ENCODE data around the gene ROR2. TPM values are rescaled to one million over a fixed set of nuclear protein-coding genes. Genes with fewer than 3 reads are reported as not detected.
"Not testable (repeated sequence)": the region's sequence is repeated elsewhere in the genome, so short reads cannot be mapped to it uniquely, and the experiment has no call there.

ROR2 gene
- total RNA-seq, 2 donors from 2014 or later: 24.7 to 28.4 TPM

GRCh38 chr9:91659529-91660495, 290.2 kb downstream of the ROR2 start:
- DNase-seq (ENCODE audit: low spot score): peak; percentile 20
- intact Hi-C loops (cut with DNase I): no loop called here

- peak; percentile 54 for DNase-seq (ENCODE audit: low spot score)
- intact Hi-C loops (cut with DNase I): no loop called here
These were observed 291.4 kb downstream of the ROR2 start for GRCh38 chr9:91658513-91659105.

GRCh38 chr9:91657501-91657900, 292.5 kb downstream of the ROR2 start:
- intact Hi-C loops (cut with DNase I): no loop called here

GRCh38 chr9:91655658-91656057, 294.4 kb downstream of the ROR2 start:
- intact Hi-C loops (cut with DNase I): no loop called here
- DNase-seq (ENCODE audit: low spot score): no peak

More at GRCh38 chr9:91657501-91657900, 292.5 kb downstream of the ROR2 start:
- DNase-seq (ENCODE audit: low spot score): peak; percentile 69

- intact Hi-C loops (cut with DNase I): no loop called here
These were observed 294.8 kb downstream of the ROR2 start for GRCh38 chr9:91655215-91655614.

DNA sequence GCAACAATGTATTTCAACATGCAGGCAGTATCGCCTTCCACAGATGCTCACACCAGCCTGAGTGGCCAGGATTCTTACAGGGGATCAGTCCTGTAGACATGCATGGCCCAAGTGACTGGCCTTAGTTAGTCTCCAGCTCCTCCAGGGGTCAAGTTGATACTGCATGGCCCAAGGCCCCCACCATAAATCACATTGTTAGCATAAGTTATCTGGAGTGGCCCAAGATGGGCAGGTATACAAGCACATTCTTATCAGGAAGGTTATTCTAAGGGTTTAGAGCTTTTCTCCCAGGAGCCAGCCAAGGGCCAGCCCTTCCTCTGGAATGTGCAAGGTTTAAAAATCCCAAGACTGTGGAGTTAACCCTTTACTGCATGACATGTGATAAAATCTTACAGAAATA, 295.5 kb downstream of the ROR2 start:
- DNase-seq (ENCODE audit: low spot score): no peak
- intact Hi-C loops (cut with DNase I): no loop called here

More at GRCh38 chr9:91655215-91655614, 294.8 kb downstream of the ROR2 start:
- no peak for DNase-seq (ENCODE audit: low spot score)

DNA sequence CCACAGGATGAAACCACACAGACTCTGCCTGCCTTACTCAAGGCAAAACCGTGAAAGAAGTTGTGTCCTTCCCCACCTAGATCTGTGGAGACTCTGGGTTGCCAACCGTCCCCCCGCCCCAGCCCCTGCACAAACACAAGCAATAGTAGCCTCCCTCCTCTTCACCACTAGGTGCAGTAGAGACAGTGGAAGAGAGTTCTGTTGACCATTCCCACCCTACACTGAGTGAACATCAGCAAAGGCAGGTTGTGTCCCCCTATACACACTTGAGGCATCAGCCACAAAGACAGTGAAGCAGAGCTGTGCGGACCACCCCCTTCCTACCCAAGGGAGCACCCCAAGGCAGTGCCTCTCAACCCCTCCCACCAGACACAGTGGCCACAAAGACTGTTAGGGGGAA, 302.7 kb downstream of the ROR2 start:
- intact Hi-C loops (cut with DNase I): no loop called here
- DNase-seq (ENCODE audit: low spot score): no peak

DNA sequence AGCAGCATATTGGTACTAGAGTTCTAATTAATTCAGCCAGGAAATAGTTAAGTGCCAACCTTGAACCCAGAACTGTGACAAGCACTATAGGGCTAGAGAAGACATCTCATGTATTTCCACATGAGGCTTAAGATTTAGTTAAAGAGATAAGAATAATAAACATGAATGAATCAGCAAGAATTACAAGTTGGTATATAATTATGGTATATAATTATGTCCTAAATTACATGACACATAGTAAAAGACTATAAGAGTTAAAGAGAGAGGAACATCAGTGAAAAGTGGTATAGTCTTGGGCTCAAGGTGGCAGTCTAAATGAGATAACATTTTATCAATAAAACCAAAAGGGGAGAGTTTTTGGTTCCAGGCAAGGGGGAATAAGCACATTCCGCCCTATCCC, 303.3 kb downstream of the ROR2 start:
- intact Hi-C loops (cut with DNase I): no loop called here
- no peak for DNase-seq (ENCODE audit: low spot score)

DNA sequence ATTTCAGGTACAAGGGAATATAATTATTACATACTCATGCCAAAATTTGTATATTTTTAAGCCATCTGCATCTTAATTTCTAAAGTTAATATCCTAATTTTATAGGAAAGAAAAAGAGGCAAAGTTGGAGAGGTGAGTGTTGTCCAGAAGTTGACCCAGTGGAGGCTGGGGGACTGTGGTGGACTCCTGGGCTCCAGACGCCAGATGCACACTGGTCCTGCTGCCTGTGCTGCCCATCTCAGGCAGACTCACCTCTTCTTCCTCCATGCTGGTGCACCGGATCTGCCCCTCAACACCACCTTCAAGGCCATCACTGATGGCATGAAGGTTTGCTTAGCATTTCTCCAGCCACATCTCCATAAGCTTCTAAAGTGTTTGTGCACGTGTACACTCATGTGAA, 305.6 kb downstream of the ROR2 start:
- intact Hi-C loops (cut with DNase I): no loop called here
- no peak for DNase-seq (ENCODE audit: low spot score)

- intact Hi-C loops (cut with DNase I): no loop called here
- DNase-seq (ENCODE audit: low spot score): no peak
These were observed 306.4 kb downstream of the ROR2 start for GRCh38 chr9:91643481-91644077.

DNA sequence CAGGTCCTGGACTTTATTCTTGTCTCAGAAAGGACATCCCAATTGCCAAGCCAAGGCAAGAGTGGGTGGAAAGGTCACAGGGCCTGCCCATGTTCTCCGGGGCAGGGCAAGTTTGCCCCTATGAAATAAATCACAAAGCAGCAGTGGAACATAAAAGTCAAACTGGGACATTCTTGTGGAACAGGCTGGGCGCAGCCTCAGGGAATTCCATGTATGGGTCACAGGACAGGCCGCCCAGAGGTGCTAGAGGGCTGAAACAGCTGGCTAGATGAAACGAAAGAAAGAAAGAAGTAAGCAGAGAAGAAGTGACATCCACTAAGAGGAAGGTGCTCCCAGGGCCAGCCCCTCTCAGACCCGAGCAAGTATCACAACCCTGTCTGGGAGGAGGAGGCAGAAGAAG, 307.3 kb downstream of the ROR2 start:
- DNase-seq (ENCODE audit: low spot score): no peak
- intact Hi-C loops (cut with DNase I): no loop called here

GRCh38 chr9:91640428-91640827, 309.6 kb downstream of the ROR2 start:
- DNase-seq (ENCODE audit: low spot score): no peak
- intact Hi-C loops (cut with DNase I): no loop called here

GRCh38 chr9:91639054-91639453, 311.0 kb downstream of the ROR2 start:
- DNase-seq (ENCODE audit: low spot score): no peak
- intact Hi-C loops (cut with DNase I): no loop called here

DNA sequence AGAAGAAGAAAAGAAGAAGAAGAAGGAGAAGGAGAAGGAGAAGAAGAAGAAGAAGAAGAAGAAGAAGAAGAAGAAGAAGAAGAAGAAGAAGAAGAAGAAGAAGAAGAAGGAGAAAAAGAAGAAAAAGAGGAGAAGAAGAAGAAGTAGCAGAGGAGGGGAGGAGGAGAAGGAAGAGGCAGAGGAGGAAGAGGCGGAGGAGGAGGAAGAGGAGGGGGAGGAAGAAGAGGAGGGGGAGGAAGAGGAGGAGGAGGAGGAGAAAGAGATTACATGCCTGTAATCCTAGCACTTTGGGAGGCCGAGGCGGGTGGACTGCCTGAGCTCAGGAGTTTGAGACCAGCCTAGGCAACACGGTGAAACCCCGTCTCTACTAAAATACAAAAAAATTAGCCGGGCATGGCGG, 315.2 kb downstream of the ROR2 start:
- intact Hi-C loops (cut with DNase I): loop anchor here in 1 of 2 donors (5.0 kb wide), 1 partner anchor 1848 kb away; no protein-coding TSS in a partner anchor

DNA sequence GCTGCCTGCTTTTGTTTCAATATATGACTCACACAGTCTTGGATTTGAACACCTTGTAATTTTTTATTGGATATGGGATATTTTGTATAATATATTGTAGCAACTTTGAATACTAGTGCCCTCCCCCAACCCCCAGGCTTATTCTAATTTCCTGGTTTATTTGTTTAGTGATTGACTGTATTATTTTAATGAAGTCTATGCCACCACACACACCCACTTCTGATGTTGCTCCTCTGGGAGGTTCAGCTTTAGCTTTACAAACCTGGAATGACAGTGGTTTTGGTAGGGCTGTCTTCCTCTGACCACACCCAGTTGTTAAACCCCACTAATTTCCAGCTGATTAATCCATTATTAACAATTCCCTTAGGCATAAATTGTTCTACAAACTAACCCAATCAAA, 320.3 kb downstream of the ROR2 start:
- no peak for DNase-seq (ENCODE audit: low spot score)
- intact Hi-C loops (cut with DNase I): loop anchor here in 1 of 2 donors (5.0 kb wide), 1 partner anchor 1842 kb away; no protein-coding TSS in a partner anchor

More for the DNA sequence above, 315.2 kb downstream of the ROR2 start:
- not testable (repeated sequence) for DNase-seq (ENCODE audit: low spot score)

DNA sequence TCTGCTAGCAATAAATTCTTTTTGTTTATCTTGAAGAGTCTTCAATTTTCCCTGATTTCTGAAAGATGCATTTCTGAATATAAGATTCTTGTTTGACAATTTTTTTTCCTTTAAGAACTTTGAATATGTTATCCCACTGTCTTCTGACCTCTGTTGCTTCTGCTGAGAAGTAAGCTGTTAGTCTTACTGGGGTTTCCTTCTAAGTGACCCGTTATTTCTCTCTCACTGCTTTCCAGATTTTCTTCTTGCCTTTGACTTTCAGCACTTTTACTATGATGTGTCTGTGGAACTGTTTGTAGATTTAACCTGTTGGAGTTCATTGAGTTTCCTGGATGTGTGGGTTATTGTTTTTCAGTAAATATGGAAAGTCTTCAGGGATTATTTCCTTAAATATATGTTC, 321.1 kb downstream of the ROR2 start:
- DNase-seq (ENCODE audit: low spot score): no peak
- intact Hi-C loops (cut with DNase I): no loop called here

GRCh38 chr9:91625331-91625730, 324.7 kb downstream of the ROR2 start:
- intact Hi-C loops (cut with DNase I): no loop called here
- DNase-seq (ENCODE audit: low spot score): no peak

GRCh38 chr9:91623004-91623403, 327.0 kb downstream of the ROR2 start:
- intact Hi-C loops (cut with DNase I): no loop called here
- no peak for DNase-seq (ENCODE audit: low spot score)

DNA sequence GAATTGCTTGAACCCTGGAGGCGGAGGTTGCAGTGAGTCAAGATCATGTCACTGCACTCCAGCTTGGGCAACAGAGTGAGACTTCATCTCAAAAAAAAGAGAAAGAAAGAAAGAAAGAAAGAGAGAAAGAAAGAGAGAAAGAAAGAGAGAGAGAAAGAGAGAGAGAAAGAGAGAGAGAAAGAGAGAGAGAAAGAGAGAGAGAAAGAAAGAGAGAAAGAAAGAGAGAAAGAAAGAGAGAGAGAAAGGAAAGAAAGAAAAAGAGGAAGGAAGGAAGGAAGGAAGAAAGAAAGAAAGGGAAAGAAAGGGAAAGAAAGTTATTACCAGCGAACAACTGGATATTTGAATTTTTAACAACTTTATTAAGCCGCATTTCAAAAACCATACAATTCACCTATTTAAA, 327.9 kb downstream of the ROR2 start:
- intact Hi-C loops (cut with DNase I); DNase-seq (ENCODE audit: low spot score): not testable (repeated sequence)

DNA sequence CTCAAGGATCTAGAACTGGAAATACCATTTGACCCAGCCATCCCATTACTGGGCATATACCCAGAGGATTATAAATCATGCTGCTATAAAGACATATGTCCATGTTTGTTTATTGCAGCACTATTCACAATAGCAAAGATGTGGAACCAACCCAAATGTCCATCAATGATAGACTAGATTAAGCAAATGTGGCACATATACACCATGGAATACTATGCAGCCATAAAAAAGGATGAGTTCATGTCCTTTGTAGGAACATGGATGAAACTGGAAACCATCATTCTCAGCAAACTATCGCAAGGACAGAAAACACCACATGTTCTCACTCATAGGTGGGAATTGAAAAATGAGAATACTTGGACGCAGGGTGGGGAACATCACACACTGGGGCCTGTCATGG, 336.0 kb downstream of the ROR2 start:
- DNase-seq (ENCODE audit: low spot score); intact Hi-C loops (cut with DNase I): not testable (repeated sequence)

Data from posterior vena cava (tissue), 2 donors.